Parathyroid adenoma (tissue), 2 donors: ENCODE data around the gene CNTN4.

Experiments
- H2AFZ ChIP-seq: fragments of 300-600 bp; sonication (generic); one replicate; pipeline ENCODE4 v1.7.0; 2017; ENCODE audit warnings: antibody characterized with exemption, mild to moderate bottlenecking
- H3K27ac ChIP-seq: fragments of 300-600 bp; sonication (generic); one replicate; pipeline ENCODE4 v1.7.0; 2017
- H3K27me3 ChIP-seq: fragments of 300-600 bp; sonication (generic); one replicate; pipeline ENCODE4 v1.7.0; 2017; ENCODE audit warnings: low read length; ENCODE audit not compliant: control insufficient read depth, insufficient read depth
- H3K36me3 ChIP-seq: fragments of 300-600 bp; sonication (generic); one replicate; pipeline ENCODE4 v1.7.0; 2017; ENCODE audit warnings: low read length; ENCODE audit not compliant: control insufficient read depth, insufficient read depth
- H3K4me1 ChIP-seq: fragments of 300-600 bp; sonication (generic); one replicate; pipeline ENCODE4 v1.7.0; 2017; ENCODE audit warnings: control low read depth
- H3K4me2 ChIP-seq: fragments of 300-600 bp; sonication (generic); one replicate; pipeline ENCODE4 v1.7.0; 2017; ENCODE audit warnings: low read length
- H3K4me3 ChIP-seq: fragments of 300-600 bp; sonication (generic); one replicate; pipeline ENCODE4 v1.7.0; 2017; ENCODE audit warnings: low read depth, low read length
- H3K79me2 ChIP-seq: fragments of 300-600 bp; sonication (generic); one replicate; pipeline ENCODE4 v1.7.0; 2017; ENCODE audit warnings: control low read depth
- H3K9ac ChIP-seq: fragments of 300-600 bp; sonication (generic); one replicate; pipeline ENCODE4 v1.7.0; 2017; ENCODE audit warnings: mild to moderate bottlenecking
- H3K9me3 ChIP-seq: fragments of 300-600 bp; sonication (generic); one replicate; pipeline ENCODE4 v1.7.0; 2017; ENCODE audit warnings: low read length; ENCODE audit not compliant: control insufficient read depth
- TF ChIP-seq, protein P1 (sequence below): fragments of 300-600 bp; sonication (generic); IDR thresholded peaks from one replicate; pipeline ENCODE4 v1.7.0; 2017; ENCODE audit warnings: antibody characterized with exemption, mild to moderate bottlenecking
- donor health status: primary hyperparathyroidism.

Gene CNTN4

DNA sequence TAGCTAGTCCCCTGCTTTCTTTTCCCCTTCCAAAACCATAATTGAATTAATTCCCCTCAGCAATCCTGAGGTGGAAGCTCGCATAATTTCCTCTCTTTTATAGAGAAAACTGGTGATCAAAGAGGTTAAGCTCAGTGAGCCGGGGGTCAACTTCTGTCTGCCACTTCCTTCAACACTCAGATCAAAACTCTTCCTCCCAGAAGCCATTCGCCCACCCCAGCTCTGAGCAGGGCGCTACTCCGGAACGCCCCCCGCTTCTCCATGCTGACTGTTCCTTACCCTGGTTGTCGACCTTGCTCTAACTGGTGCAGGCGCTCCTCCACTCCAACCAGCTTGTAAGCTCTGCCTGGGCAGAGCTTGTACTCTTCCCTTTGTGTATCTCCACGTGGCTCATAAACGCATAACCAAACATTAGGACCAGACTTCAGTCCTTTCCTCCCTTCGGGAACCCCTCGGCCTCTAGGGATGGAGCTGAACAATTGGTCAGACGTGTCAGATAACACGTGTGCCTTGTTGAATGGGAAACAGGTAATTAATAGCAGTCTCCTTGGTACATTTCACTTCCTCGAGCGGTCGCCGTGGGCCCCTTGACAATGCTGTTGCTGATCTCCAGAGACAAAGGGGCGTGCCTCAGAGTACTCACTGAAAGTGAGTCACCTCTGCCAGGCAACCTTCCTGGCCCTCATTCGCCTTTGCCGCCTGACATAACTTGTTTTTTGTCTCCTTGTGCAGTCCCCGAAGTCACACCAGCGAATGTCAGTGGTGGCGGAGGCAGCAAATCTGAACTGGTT, 939.7 kb downstream of the CNTN4 start:
- H3K9me3 ChIP-seq, result no peaks in the 10 kb centered on the region
- no peaks in the 10 kb centered on the region for H3K79me2 ChIP-seq
- H3K4me1 ChIP-seq, result no peaks in the 10 kb centered on the region
- no peaks in the 10 kb centered on the region for H3K36me3 ChIP-seq
- no peak overlapping the region for H3K4me2 ChIP-seq
- H3K4me3 ChIP-seq, result no peak overlapping the region
- TF ChIP-seq, protein P1, sequence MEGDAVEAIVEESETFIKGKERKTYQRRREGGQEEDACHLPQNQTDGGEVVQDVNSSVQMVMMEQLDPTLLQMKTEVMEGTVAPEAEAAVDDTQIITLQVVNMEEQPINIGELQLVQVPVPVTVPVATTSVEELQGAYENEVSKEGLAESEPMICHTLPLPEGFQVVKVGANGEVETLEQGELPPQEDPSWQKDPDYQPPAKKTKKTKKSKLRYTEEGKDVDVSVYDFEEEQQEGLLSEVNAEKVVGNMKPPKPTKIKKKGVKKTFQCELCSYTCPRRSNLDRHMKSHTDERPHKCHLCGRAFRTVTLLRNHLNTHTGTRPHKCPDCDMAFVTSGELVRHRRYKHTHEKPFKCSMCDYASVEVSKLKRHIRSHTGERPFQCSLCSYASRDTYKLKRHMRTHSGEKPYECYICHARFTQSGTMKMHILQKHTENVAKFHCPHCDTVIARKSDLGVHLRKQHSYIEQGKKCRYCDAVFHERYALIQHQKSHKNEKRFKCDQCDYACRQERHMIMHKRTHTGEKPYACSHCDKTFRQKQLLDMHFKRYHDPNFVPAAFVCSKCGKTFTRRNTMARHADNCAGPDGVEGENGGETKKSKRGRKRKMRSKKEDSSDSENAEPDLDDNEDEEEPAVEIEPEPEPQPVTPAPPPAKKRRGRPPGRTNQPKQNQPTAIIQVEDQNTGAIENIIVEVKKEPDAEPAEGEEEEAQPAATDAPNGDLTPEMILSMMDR, result no peak
- no peak overlapping the region for H3K27ac ChIP-seq
- no peaks in the 10 kb centered on the region for H3K27me3 ChIP-seq
- no peak overlapping the region for H2AFZ ChIP-seq
- H3K9ac ChIP-seq, result no peak overlapping the region

DNA sequence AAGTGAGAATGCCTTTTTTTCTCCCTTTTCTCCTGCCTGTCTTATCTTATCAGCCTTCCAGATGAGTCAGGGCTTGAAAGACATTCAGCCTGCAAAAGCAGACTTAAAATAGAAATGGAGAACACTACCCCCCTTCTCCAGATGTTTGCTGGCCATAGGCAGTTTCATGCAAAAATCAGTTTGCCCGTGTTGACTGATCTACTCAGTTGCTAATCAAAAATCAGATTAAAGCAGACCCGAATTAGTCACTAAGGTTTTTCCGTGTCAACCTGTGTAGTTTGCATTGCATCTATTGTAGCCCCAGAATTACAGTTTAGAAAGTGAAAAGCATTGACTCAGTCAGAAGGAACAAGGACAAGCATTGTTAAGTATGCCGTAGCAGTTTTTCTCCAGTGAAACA, 955.3 kb downstream of the CNTN4 start:
- no peak overlapping the region for H3K4me2 ChIP-seq
- H3K9ac ChIP-seq, result no peak overlapping the region
- H3K9me3 ChIP-seq, result no peaks in the 10 kb centered on the region
- no peak overlapping the region for H2AFZ ChIP-seq
- TF ChIP-seq, protein P1, result no peak
- no peak overlapping the region for H3K4me3 ChIP-seq
- no peaks in the 10 kb centered on the region for H3K4me1 ChIP-seq
- H3K27ac ChIP-seq, result no peak overlapping the region
- no peaks in the 10 kb centered on the region for H3K36me3 ChIP-seq
- H3K27me3 ChIP-seq, result no peaks in the 10 kb centered on the region
- H3K79me2 ChIP-seq, result no peaks in the 10 kb centered on the region

DNA sequence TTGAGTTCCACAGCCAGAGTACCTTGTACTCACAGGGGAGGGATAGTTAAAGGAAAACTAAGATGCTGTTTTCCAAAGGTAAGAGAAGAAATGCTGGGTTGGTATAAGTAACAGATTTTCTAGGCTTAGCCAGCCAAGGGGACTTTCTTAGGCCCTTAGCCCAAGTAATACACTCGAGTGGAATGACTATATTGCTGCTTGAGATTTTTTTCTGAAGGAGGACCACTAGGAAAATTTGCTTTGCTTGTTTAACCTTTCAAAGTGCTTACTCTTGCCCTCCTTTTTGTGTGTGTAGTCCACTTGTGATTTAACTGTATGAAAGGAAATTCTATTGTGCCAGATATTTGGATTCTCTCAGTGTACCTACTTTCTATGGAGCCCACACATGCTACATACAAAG, 961.0 kb downstream of the CNTN4 start:
- no peaks in the 10 kb centered on the region for H3K4me1 ChIP-seq
- H3K9ac ChIP-seq, result no peak overlapping the region
- H3K27me3 ChIP-seq, result no peaks in the 10 kb centered on the region
- H3K4me2 ChIP-seq, result no peak overlapping the region
- TF ChIP-seq, protein P1, result no peak
- no peak overlapping the region for H3K4me3 ChIP-seq
- H2AFZ ChIP-seq, result no peak overlapping the region
- no peaks in the 10 kb centered on the region for H3K79me2 ChIP-seq
- H3K36me3 ChIP-seq, result no peaks in the 10 kb centered on the region
- no peak overlapping the region for H3K27ac ChIP-seq
- no peaks in the 10 kb centered on the region for H3K9me3 ChIP-seq

- H3K27ac ChIP-seq, result no peak overlapping the region
- no peaks in the 10 kb centered on the region for H3K27me3 ChIP-seq
- no peak overlapping the region for H3K4me2 ChIP-seq
- no peaks in the 10 kb centered on the region for H3K4me1 ChIP-seq
- no peak overlapping the region for H3K4me3 ChIP-seq
- TF ChIP-seq, protein P1, result no peak
- H3K36me3 ChIP-seq, result no peaks in the 10 kb centered on the region
- no peak overlapping the region for H2AFZ ChIP-seq
- no peaks in the 10 kb centered on the region for H3K79me2 ChIP-seq
- no peak overlapping the region for H3K9ac ChIP-seq
- no peaks in the 10 kb centered on the region for H3K9me3 ChIP-seq
Measured at GRCh38 chr3:3064297-3064696, 965.6 kb downstream of the CNTN4 start.

- Histone ChIP-seq H3K79me2 (no peaks in the 10 kb centered on the region), H3K36me3 (no peaks in the 10 kb centered on the region), H3K4me2 (no peak overlapping the region), H2AFZ (no peak overlapping the region), H3K27ac (no peak overlapping the region), H3K4me3 (no peak overlapping the region), H3K9me3 (no peaks in the 10 kb centered on the region), H3K27me3 (no peaks in the 10 kb centered on the region), H3K9ac (no peak overlapping the region), H3K4me1 (no peaks in the 10 kb centered on the region)
- TF ChIP-seq, protein P1, result no peak
Measured at GRCh38 chr3:3065876-3066275, 967.2 kb downstream of the CNTN4 start.
